ENCODE results near the gene IDH3A. TPM values are rescaled to one million over a fixed set of nuclear protein-coding genes. Genes with fewer than 3 reads are reported as not detected.

IDH3A gene
- polyA plus RNA-seq, 3 donors = 46.5 to 85.0 (median 74.0) TPM

GRCh38 chr15:78210349-78210717 lies 61.2 kb downstream of the IDH3A start:
- H4K20me1 ChIP-seq (ENCODE audit: insufficient read depth, low read length) = no peaks in the 10 kb centered on the region
- Mint-ChIP-seq H3K27me3 (ENCODE audit: low read depth in 3 of 3) (peaks cover 0 to 4% (median 3%) of the 10 kb centered on the region in 3 donors), H3K4me1 (no peaks in the 10 kb centered on the region), H3K4me3 (no peak overlapping the region), H3K9me3 (no peaks in the 10 kb centered on the region), H3K27ac (no peak overlapping the region), H3K36me3 (no peaks in the 10 kb centered on the region)
- DNase-seq = no peak
- no peaks in the 10 kb centered on the region for H3K79me2 ChIP-seq (ENCODE audit: insufficient read depth, low read length)
- TF ChIP-seq CTCF (IDR thresholded peaks at IDR 0.05) = no peak
- H3K27me3 ChIP-seq (ENCODE audit: control insufficient read depth in 2 of 2, insufficient read depth in 2 of 2, low read length in 2 of 2) = no peaks in the 10 kb centered on the region
- H2AFZ ChIP-seq (ENCODE audit: insufficient read depth, low read depth, low read length, poor library complexity, severe bottlenecking) = no peak overlapping the region
- no CpG with 5 or more reads among the region's 5 CpGs for WGBS (ENCODE audit: insufficient coverage)
- no peaks in the 10 kb centered on the region for H3K36me3 ChIP-seq (replicated peaks in 1 of 2; ENCODE audit: control insufficient read depth in 1 of 2, insufficient read depth in 2 of 2, low read length in 2 of 2)
- intact Hi-C loops (cut with micrococcal nuclease) = no loop called here
- H3K4me2 ChIP-seq (replicated peaks; ENCODE audit: extremely low read depth, low read length, poor library complexity, severe bottlenecking) = no peak overlapping the region
- H3K4me3 ChIP-seq (replicated peaks in 1 of 3; ENCODE audit: low read depth in 2 of 3, low read length in 3 of 3) = no peak overlapping the region
- H3K4me1 ChIP-seq (ENCODE audit: control insufficient read depth in 1 of 2, insufficient read depth in 2 of 2, low read length in 2 of 2) = no peaks in the 10 kb centered on the region
- H3K9ac ChIP-seq (ENCODE audit: insufficient read depth, low read length, poor library complexity, severe bottlenecking) = no peak overlapping the region
- no peaks in the 10 kb centered on the region for H3K9me3 ChIP-seq (replicated peaks in 1 of 2; ENCODE audit: control insufficient read depth in 1 of 2, insufficient read depth in 1 of 2, low read length in 2 of 2)
- H3K27ac ChIP-seq (ENCODE audit: low read depth in 1 of 2, low read length in 2 of 2) = no peak overlapping the region

GRCh38 chr15:78211189-78211921 lies 62.2 kb downstream of the IDH3A start:
- H3K4me1 Mint-ChIP-seq = no peaks in the 10 kb centered on the region
- Histone ChIP-seq H3K4me1 (ENCODE audit: control insufficient read depth in 1 of 2, insufficient read depth in 2 of 2, low read length in 2 of 2) (no peaks in the 10 kb centered on the region), H2AFZ (ENCODE audit: insufficient read depth, low read depth, low read length, poor library complexity, severe bottlenecking) (no peak overlapping the region), H4K20me1 (ENCODE audit: insufficient read depth, low read length) (no peaks in the 10 kb centered on the region), H3K36me3 (replicated peaks in 1 of 2; ENCODE audit: control insufficient read depth in 1 of 2, insufficient read depth in 2 of 2, low read length in 2 of 2) (no peaks in the 10 kb centered on the region), H3K79me2 (ENCODE audit: insufficient read depth, low read length) (no peaks in the 10 kb centered on the region), H3K27ac (ENCODE audit: low read depth in 1 of 2, low read length in 2 of 2) (no peak overlapping the region), H3K9ac (ENCODE audit: insufficient read depth, low read length, poor library complexity, severe bottlenecking) (no peak overlapping the region), H3K9me3 (replicated peaks in 1 of 2; ENCODE audit: control insufficient read depth in 1 of 2, insufficient read depth in 1 of 2, low read length in 2 of 2) (no peaks in the 10 kb centered on the region), H3K4me3 (replicated peaks in 1 of 3; ENCODE audit: low read depth in 2 of 3, low read length in 3 of 3) (no peak overlapping the region), H3K27me3 (ENCODE audit: control insufficient read depth in 2 of 2, insufficient read depth in 2 of 2, low read length in 2 of 2) (no peaks in the 10 kb centered on the region), H3K4me2 (replicated peaks; ENCODE audit: extremely low read depth, low read length, poor library complexity, severe bottlenecking) (no peak overlapping the region)
- intact Hi-C loops (cut with micrococcal nuclease) = no loop called here
- H3K36me3 Mint-ChIP-seq = no peaks in the 10 kb centered on the region
- no peak overlapping the region for H3K4me3 Mint-ChIP-seq
- no peaks in the 10 kb centered on the region for H3K9me3 Mint-ChIP-seq
- peak overlapping the region in 1 of 7 donors; percentile 66 for H3K27ac Mint-ChIP-seq
- TF ChIP-seq CTCF (IDR thresholded peaks at IDR 0.05) = no peak
- WGBS (ENCODE audit: insufficient coverage) = 100% methylated on average over 4 of the region's 12 CpGs
- peaks cover 0 to 5% (median 2%) of the 10 kb centered on the region in 3 donors for H3K27me3 Mint-ChIP-seq (ENCODE audit: low read depth in 3 of 3)
- no peak for DNase-seq

Data from CD14-positive monocyte (primary cell).